ENCODE results near the gene OVAAL. TPM values are rescaled to one million over a fixed set of nuclear protein-coding genes. Genes with fewer than 3 reads are reported as not detected.

Gene OVAAL
- total RNA-seq, 1 donor from 2014 or later: not detected

DNA sequence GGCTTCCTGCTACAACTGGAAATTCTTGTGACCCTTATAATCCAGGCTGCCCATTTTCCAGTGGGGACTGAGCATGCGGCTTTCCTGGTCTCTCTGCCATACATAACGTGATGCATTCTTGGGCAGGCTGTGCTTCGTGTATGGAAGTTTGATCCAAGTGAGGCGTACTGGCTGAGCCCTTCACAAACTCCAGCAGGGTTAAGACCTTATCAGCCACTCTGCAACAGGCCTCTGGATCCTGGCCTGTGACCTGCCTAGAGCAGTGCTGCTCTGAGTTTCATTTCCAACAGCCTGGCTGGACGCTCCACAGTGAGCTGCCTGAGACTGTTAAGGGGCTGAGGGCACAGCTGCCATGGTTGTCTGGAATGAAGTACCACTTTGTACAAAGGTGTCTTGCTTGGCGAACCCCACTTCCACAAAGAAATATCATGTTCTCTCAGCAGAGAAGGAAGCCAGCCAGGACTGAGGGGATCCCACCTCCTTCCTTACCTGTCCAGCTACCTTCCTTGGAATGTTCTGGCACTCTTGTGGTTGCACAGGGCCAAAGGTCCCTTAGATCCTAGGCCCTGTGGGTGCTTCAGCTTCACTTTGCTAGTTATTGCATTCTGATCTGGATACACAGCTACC, 44.6 kb downstream of the OVAAL start:
- FAIRE-seq: no peak
- Histone ChIP-seq H3K27me3 (ENCODE audit: control insufficient read depth, insufficient read depth, low read length) (no peaks in the 10 kb centered on the region), H3K4me3 (ENCODE audit: low read depth, low read length) (no peak overlapping the region), H3K36me3 (ENCODE audit: control insufficient read depth, insufficient read depth, low read length) (no peaks in the 10 kb centered on the region)
- TF ChIP-seq, protein P1, sequence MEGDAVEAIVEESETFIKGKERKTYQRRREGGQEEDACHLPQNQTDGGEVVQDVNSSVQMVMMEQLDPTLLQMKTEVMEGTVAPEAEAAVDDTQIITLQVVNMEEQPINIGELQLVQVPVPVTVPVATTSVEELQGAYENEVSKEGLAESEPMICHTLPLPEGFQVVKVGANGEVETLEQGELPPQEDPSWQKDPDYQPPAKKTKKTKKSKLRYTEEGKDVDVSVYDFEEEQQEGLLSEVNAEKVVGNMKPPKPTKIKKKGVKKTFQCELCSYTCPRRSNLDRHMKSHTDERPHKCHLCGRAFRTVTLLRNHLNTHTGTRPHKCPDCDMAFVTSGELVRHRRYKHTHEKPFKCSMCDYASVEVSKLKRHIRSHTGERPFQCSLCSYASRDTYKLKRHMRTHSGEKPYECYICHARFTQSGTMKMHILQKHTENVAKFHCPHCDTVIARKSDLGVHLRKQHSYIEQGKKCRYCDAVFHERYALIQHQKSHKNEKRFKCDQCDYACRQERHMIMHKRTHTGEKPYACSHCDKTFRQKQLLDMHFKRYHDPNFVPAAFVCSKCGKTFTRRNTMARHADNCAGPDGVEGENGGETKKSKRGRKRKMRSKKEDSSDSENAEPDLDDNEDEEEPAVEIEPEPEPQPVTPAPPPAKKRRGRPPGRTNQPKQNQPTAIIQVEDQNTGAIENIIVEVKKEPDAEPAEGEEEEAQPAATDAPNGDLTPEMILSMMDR (IDR thresholded peaks at IDR 0.05; ENCODE audit: insufficient read depth, low read length, severe bottlenecking): no peak
- DNase-seq (ENCODE audit: low read depth): no peak

DNA sequence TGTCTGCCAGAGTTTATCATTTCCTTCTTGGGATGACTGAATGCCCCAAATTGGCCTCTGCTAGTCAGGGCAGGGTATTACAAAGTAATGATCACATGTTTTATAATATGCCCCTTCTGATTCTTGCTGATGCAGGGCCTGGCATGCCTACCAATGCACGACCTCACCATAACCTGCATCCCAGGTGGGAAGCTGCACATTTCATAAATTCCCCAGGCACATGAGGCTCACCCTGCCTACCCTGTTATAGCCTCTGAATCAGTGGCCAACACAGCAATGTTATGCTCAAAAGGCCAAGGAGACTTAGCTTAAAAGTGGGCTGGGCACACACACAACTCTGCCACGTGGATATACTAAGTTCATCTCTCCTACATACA, 45.1 kb downstream of the OVAAL start:
- DNase-seq (ENCODE audit: low read depth): peak; percentile 70
- H3K4me3 ChIP-seq (ENCODE audit: low read depth, low read length): no peak overlapping the region
- TF ChIP-seq, protein P1 (IDR thresholded peaks at IDR 0.05; ENCODE audit: insufficient read depth, low read length, severe bottlenecking): no peak

DNA sequence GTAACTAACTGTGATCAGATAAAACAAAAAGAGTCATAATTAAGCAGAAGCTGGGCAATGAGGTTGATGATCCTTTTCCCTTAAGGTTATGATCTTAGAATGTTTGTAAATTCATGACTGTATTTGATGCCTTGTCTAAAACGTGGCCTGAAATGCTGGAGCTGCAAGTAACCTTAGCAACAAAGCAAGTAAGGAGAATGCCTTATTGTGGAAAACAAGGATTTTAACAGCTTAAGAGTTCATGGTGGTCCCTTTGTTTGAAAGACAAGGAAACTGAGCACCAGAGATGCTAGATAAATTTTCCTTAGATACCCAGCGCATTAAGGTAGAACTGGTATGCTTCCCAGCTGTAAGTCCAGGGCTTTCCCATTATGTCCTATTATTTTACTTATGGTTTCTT, 47.4 kb downstream of the OVAAL start:
- DNase-seq (ENCODE audit: low read depth): no peak
- no peak for FAIRE-seq
- Histone ChIP-seq H3K36me3 (ENCODE audit: control insufficient read depth, insufficient read depth, low read length) (no peaks in the 10 kb centered on the region), H3K27me3 (ENCODE audit: control insufficient read depth, insufficient read depth, low read length) (no peaks in the 10 kb centered on the region), H3K4me3 (ENCODE audit: low read depth, low read length) (no peak overlapping the region)
- TF ChIP-seq, protein P1 (IDR thresholded peaks at IDR 0.05; ENCODE audit: insufficient read depth, low read length, severe bottlenecking): no peak

More for the DNA sequence above, 45.1 kb downstream of the OVAAL start:
- no peak for FAIRE-seq
- no peaks in the 10 kb centered on the region for H3K27me3 ChIP-seq (ENCODE audit: control insufficient read depth, insufficient read depth, low read length)
- H3K36me3 ChIP-seq (ENCODE audit: control insufficient read depth, insufficient read depth, low read length): no peaks in the 10 kb centered on the region

DNA sequence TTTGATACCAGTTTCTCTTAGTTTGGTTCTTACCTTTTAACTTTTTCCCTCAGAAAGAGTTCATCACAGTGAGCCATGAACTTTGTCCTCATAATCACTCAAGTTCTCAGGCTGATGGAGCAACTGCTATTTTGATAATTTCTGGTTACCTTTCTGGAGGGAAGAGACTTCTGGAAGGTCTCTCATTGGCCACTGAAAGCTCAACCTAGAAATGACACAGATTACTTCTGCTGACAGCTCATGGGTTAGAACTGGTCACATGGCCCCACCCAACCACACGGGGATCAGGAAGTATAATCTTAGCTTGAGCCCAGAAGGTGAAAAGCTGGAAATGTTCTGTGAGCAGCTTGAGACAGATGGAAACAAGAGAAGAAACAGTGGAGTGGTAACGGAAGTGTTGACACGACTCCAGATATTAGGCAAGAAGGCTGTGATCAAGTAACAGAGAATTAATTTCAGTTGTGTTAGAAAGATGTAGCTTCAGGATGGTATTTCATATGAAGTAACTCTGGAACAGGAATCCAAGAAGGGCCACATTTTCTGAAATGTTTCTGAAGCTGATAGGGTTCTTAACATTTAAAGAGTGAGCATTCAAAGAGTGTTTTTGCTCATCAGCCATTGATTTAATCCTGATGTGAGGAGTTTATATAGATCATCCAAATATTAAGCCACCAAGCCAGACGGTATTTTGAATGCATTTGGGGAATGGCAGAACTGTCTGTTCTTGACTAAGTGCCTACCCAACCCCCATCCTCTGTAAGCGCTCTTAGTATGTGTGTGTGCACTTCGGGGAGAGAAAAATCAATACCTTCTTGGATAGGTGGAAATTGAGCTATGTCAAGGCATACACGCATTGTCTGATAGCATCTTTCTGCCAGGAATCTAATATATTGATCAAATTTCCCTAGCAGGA, 51.1 kb downstream of the OVAAL start:
- no peak for FAIRE-seq
- H3K4me3 ChIP-seq (ENCODE audit: low read depth, low read length): no peak overlapping the region

DNA sequence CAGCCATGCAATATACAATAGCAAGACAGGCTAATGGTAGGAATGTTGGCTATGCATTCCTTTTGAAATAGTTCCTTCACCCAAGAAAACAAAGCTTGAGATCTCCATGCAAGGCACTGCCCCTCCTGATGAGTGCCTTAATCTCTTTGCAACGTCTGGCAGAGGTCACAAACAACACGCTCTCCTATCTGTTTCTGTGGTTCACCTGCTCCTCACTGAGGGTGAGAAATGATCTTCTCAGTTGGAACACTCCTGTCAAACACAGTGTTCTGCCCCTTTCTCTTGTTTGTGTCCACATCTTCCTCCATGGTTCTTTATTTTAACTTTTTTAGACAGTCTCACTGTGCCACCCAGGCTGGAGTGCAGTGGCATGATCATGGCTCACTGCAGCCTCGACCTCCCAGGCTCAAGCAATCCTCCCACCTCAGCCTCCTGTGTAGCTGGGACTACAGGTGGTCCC, 51.8 kb downstream of the OVAAL start:
- H3K27me3 ChIP-seq (ENCODE audit: control insufficient read depth, insufficient read depth, low read length): no peaks in the 10 kb centered on the region
- DNase-seq (ENCODE audit: low read depth): no peak
- TF ChIP-seq, protein P1 (IDR thresholded peaks at IDR 0.05; ENCODE audit: insufficient read depth, low read length, severe bottlenecking): no peak
- H3K4me3 ChIP-seq (ENCODE audit: low read depth, low read length): no peak overlapping the region
- no peaks in the 10 kb centered on the region for H3K36me3 ChIP-seq (ENCODE audit: control insufficient read depth, insufficient read depth, low read length)
- no peak for FAIRE-seq

More for the DNA sequence above, 51.1 kb downstream of the OVAAL start:
- TF ChIP-seq, protein P1 (IDR thresholded peaks at IDR 0.05; ENCODE audit: insufficient read depth, low read length, severe bottlenecking): no peak
- DNase-seq (ENCODE audit: low read depth): peak; percentile 73
- no peaks in the 10 kb centered on the region for H3K27me3 ChIP-seq (ENCODE audit: control insufficient read depth, insufficient read depth, low read length)
- H3K36me3 ChIP-seq (ENCODE audit: control insufficient read depth, insufficient read depth, low read length): no peaks in the 10 kb centered on the region

Data from bronchial epithelial cell (primary cell).